SIG-M5 (cell line): ENCODE measurements around the gene GRIA1.

ENCODE experiments used
- DNase-seq: peaks from one replicate; lab custom pipeline; 2025; lab: John Stamatoyannopoulos, UW

The GRIA1 gene

GRCh38 chr5:153490118-153491037, at the start of gene GRIA1:
GRIA1 (plus strand) TSS chr5:153490670.
- DNase-seq = no peak

GRCh38 chr5:153445875-153446579, 44.4 kb upstream of the GRIA1 start:
- no peak for DNase-seq

- no peak for DNase-seq
These were observed 42.9 kb upstream of the GRIA1 start for GRCh38 chr5:153447534-153447933.

GRCh38 chr5:153456354-153456753, 34.1 kb upstream of the GRIA1 start:
- DNase-seq = no peak

- DNase-seq = no peak
These were observed 33.5 kb upstream of the GRIA1 start for GRCh38 chr5:153456993-153457392.

GRCh38 chr5:153458268-153458667, 32.2 kb upstream of the GRIA1 start:
- DNase-seq = no peak

GRCh38 chr5:153459051-153459743, 31.3 kb upstream of the GRIA1 start:
- DNase-seq = no peak

- DNase-seq = no peak
These were observed 30.0 kb upstream of the GRIA1 start for GRCh38 chr5:153460421-153460820.

- DNase-seq = no peak
These were observed 29.1 kb upstream of the GRIA1 start for GRCh38 chr5:153461341-153461740.

GRCh38 chr5:153463806-153464205, 26.7 kb upstream of the GRIA1 start:
- DNase-seq = no peak

- no peak for DNase-seq
These were observed 22.9 kb upstream of the GRIA1 start for GRCh38 chr5:153467546-153467945.

GRCh38 chr5:153469423-153469822, 21.0 kb upstream of the GRIA1 start:
- DNase-seq = no peak

GRCh38 chr5:153470736-153471135, 19.7 kb upstream of the GRIA1 start:
- no peak for DNase-seq

GRCh38 chr5:153476767-153477166, 13.7 kb upstream of the GRIA1 start:
- no peak for DNase-seq

GRCh38 chr5:153480401-153480800, 10.1 kb upstream of the GRIA1 start:
- no peak for DNase-seq

- no peak for DNase-seq
These were observed 7.0 kb upstream of the GRIA1 start for GRCh38 chr5:153483482-153483881.

GRCh38 chr5:153485641-153486040, 4.8 kb upstream of the GRIA1 start:
- DNase-seq = no peak

- no peak for DNase-seq
These were observed 3.7 kb upstream of the GRIA1 start for GRCh38 chr5:153486771-153487170.

GRCh38 chr5:153489611-153490010, 859 bp upstream of the GRIA1 start:
- no peak for DNase-seq

- DNase-seq = no peak
These were observed 721 bp downstream of the GRIA1 start for GRCh38 chr5:153491038-153491744.

GRCh38 chr5:153491856-153492255, 1.4 kb downstream of the GRIA1 start:
- DNase-seq = no peak

- DNase-seq = no peak
These were observed 6.4 kb downstream of the GRIA1 start for GRCh38 chr5:153496835-153497234.
